GM19455 (cell line): ENCODE data around the gene TMEM79.

Source experiments
- ATAC-seq: cut with Tn5 transposase; IDR thresholded peaks from one replicate; pipeline ENCODE4 v1.9.1; 2021; ENCODE audit not compliant: unreplicated experiment

Gene TMEM79

DNA sequence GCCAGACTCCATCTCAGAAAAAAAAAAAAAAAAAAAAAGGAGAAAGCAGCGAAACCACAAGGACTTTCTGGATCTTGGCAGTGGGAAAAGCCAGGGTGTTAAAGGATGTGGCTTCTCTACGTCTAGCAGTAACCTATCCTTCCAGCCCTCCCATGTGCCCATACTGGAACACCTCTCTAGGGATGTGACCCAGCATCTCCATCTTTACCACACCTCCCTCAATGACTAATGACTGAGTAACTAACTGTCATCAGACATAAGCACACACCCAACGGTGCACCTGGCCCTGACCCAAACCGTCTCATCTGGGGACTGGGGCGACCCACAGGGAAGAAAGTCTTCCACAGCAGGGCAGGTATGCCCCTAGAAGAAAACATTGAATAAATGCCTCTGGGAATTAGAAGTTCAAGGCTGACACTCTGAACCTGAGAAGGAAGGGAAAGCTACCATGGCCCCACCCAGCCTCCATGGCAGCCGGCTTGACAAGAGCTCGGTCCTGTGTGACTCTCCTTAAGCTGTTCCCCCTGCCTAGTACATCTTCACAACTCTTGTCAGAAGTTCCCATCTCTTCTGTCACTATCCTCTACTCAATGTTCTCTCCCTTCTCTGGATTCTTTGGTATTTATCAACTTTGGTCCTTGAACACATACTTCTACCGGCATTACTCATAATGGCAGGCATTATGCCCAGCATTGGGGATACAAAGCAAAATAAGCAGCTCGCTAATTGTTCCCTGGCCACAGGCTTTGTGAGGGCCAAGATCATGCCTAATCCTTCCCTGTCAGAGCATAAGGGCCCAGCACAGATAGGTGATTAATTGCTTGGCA is 21.5 kb upstream of the TMEM79 start:
- no peak for ATAC-seq

DNA sequence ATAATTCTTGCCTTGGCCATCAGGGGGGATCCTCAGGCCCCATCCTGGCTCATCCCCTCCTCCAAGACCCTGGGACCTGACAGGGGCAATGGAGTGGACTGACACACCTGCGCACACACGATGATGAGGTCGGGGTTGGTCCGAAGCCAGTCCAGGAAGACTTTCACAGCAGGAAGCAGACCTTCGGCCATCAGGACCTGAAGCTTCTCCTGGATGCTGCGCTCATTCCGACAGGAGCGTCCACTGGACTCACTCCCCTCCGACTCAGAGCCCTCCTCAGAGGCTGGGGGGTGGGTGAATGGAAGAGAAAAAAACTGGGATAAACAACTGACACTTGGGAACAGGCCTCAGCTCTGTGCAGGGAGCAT is 20.9 kb upstream of the TMEM79 start:
- ATAC-seq: no peak

DNA sequence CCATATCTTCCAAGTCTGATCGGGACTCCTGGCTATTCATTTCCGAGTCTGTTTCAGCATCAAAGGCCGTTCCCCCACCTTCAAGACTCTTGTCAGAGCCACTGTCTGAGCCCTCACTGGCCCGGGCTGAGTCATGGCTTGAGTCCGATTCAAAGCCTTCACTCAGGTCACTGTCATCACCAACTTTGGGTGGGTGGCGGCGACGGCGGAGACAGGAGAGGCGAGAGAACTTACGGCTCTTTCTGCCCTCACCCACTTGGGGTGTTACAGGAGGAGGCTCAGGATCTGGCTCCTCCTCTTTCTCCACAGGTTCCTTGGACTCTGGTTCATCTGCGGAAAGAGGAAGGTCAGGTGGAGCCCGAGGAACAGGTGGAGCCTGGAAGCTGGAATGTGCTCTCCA is 18.1 kb upstream of the TMEM79 start:
- ATAC-seq: no peak

DNA sequence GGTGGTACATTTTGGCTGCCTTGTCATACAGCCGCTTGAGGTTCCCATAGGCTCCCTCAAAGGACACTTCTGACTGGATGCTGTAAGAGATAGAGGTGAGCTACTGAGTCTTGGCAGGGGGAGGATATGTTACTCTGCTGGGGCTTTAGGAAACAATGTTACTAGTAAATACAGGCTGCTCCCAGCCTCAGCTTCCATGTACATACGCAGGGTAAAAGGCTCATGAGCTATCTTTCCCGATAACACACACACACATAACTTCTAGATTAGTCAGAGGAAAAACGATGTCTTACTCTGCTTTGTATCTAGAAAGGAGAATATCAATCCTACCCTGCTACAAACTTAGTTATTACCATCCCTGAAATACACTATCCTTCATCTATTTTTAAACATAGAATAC is 15.8 kb upstream of the TMEM79 start:
- ATAC-seq: no peak

DNA sequence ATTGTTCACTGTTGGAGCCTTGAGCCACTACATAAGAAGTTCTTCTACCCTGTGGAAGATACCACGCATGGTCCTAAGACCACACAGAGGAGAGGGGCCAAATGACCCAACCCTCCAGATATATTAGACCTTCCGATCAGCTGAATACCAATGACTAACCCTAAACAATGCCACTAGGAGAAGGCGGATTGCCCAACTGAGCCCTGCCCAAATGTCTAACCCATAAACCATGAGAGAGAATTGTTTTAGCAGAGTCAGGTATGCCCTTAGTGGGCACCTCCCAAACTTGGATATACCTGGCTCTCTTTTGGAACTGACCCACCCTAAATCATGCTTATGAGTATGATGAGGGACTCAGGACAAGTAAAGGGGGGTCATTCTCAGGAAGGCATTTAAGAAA is 13.8 kb upstream of the TMEM79 start:
- no peak for ATAC-seq

DNA sequence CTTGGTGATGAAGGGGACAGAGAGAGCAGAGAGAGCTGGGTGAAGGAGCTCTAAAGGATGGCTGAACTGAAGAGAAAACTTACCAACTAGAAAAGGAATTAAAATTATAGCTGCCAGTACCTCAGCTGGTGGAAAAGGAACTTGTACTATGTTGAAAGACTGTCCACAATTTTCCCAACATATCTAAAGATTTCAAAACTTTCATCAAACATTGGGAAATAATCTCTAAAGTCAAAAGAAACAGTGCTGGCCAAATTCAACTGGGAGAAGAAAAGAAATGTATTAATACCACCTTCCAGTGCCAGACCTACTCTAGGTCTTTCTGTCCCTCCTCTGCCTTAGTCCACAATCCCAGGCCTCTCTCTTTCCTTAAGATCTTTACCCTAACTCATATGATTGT is 7.6 kb upstream of the TMEM79 start:
- no peak for ATAC-seq

DNA sequence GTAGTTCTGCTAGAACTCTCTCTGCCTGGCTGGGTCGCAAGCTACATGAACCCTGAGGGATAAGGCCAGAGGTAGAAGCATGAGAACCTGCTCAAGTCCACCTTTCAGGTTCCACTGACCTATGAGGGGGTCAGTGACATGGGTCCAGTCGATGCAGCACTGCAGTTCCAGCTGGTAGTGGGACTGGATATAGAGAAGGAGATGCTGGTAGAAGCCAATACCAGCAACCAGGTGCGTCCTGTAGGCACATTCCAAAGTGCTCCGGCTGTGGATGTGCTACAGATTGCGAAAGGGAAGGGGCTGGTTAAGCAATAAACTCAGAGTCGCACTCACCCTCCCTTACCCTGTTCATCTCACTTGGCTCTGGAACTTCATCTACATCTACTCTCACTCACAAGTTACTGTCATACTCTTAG is 7.2 kb upstream of the TMEM79 start:
- ATAC-seq: no peak

DNA sequence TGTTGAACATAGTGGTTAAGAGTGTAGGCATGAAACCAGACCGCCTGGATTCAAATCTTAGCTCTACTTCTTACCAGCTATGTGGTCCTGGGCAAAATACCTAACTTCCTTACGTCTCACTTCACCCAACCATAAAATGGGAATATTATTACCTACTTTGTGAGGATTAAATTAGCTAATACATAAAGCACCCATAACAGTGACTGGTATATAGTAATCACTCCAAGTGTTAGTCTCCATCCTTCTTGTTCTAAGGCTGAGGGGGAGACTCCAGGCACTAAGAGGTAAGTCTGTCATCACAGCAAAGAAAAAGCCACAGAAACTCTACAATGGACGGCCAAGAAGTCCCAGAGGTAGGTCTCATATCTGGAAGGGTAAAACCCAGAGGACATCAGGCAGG is 4.3 kb upstream of the TMEM79 start:
- ATAC-seq: no peak

DNA sequence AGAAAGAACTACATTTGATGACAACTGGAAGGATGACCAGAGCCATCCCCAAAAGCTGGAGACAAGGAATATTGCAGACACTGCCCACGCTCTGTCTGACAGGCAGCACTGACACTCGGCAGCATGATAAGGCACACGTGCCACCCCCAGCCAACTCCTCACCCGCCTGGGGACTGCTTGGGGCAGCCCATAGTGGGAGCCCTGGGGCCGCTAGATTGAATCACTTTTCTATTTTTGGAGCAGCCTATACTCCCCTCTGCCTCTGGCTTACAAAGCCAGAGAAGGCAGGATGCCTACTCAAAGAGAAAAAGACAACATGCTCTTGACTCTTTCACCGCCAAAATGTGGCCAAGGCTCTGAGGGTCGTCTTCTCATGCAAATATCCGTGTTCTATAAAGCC is 2.8 kb upstream of the TMEM79 start:
- ATAC-seq: no peak

DNA sequence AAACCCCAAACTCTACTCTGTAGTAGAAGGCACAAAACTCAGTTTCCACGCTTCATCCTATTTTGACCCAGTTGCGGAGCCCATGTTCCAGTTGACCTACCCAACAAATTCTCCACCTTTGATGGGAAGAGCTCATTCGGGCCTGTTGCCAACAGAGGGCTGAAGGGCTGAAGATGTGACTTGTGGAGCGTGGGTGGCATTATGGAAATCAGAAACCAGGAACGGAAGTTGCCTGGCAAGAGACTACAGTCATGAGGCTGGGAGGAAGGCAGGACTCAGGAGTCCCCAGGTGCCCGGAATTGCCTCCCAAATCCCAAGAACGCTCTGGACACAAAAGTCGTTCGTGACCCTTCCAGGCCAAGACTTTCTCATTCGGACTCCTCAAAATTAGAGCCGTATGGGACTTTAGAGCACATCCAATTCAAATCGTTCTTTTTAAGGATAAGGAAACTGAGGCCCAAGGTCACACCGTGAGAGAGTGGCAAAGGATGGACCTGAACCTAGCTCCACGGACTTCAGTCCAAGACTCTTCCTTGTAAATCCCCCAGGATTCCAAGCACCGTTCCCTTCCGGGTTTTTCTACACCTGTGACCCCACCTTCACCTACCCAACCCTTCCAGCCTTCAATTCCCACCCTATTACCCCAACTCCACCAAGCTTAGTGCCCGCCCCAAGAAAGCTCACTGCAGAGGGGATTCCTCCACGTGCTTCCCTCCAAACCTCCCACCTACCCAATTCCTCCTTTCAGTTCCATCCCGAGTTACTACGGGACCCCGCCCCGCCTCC is 2.2 kb upstream of the TMEM79 start:
- ATAC-seq: no peak

DNA sequence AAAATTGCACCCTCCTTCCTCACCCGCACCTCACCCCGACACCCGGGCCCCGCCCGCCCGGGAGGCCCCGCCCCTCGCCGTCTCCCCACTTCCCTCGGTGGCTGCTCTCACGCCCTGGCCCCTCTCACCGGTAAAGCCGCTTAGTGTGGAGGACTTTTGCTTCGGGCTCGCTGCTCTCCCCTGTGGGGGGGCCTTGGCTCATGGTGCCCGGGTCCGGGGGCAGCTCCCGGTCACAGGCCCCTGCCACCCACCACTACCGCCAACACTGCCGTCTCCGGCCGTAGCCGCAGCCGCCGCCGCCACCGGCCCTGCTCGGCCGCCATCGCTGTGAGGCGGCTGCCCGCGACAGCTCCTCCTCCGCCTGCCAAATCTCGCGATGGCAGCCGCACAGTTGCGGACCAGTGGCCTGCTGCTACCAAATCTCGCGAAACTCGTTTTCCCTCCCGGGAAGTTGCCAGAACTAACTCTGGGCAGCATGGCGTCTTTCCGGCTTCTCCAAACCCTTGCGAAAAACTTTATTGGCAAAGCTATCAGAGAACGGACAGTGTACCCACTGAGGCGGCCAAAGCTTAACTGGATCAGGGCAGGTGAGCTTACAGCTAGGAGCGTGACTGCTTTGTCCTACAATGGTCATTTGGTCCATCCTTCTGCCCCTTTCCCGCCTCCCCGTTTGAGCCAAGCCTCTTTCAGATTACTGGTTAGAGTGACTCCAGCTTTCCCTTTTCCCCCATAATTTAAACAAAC is 1.5 kb upstream of the TMEM79 start, which contains the start of gene SMG5:
Gene SMG5, minus strand, starts transcription at position 347 of the 744 bp plus-strand sequence. Its CDS starts 145 bp downstream, at position 202.
- peak; percentile 79 for ATAC-seq

DNA sequence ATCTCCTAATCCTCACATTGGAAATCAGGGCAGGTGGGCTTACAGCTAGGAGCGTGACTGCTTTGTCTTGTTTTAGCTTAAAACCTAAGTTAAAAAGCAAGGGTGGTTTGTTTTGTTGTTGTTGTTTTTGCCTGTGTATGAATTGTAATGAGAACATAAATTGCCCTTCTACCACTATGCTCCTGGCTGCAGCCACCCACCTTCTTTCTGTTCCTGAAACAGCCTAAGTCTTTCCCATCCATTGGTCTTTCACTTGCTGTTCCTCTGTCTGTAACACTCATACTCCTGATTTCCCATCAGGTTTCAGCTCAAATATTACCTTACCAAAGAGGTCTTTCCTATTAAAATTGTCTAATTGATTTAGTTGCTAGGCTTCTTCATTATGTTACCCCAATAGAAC is 604 bp upstream of the TMEM79 start:
- ATAC-seq: no peak

DNA sequence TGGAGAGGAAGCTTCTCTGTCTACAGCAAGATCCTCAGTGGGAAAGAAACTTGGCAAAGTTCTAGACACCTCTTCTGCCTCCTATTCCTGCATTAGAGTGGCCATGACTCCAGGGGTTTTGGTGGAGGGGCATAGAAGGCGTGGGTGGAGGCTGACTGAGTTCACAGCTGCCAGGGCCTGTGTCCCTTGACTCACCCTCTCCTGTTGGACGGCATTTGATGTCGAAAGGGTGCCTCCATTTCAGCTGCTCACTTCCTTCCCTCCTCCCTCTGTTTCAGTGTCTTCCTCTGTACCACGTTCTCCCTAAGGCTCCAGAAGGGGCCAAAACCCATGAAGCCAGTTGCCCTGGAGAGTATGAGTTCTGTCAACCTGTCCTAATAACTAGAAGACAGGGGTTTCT is 632 bp downstream of the TMEM79 start:
- no peak for ATAC-seq

DNA sequence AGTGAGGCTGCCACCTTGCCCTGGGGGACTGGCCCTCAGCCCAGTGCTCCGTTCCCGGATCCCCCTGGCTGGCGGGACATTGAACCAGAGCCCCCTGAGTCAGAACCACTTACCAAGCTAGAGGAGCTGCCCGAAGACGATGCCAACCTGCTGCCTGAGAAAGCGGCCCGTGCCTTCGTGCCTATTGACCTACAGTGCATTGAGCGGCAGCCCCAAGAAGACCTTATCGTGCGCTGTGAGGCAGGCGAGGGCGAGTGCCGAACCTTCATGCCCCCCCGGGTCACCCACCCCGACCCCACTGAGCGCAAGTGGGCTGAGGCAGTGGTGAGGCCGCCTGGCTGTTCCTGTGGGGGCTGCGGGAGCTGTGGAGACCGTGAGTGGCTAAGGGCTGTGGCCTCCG is 1.3 kb downstream of the TMEM79 start:
- no peak for ATAC-seq

DNA sequence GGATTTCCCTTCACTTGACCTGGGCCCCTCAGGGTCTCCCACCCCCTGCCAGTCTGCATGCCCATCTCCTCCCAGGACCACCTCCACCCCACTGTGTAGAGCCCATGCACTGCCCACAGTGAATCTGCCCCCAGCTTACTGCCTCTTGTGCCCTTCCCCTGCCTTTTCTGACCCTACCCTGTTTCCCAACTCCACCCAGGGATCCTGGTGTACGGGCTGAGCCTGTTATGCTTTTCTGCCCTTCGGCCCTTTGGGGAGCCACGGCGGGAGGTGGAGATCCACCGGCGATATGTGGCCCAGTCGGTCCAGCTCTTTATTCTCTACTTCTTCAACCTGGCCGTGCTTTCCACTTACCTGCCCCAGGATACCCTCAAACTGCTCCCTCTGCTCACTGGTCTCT is 1.9 kb downstream of the TMEM79 start:
- no peak for ATAC-seq

DNA sequence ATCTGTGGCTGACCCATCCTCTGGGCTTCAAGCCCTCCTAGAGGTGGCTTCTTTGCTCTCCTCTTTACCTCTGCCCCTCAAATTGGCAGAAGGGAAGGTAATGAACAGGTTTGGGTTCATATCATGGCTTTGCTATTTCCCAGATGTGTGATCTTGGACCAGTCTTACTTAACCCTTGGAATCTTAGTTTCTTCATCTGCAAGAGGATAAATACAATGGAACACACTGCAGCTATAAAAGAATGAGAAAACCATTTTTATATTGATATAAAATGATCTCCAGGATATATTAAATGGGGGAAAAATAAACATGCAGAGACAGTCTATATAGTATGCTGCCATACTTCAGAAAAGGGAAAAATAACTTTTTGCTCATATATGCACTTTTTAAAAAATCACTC is 5.7 kb downstream of the TMEM79 start:
- no peak for ATAC-seq

DNA sequence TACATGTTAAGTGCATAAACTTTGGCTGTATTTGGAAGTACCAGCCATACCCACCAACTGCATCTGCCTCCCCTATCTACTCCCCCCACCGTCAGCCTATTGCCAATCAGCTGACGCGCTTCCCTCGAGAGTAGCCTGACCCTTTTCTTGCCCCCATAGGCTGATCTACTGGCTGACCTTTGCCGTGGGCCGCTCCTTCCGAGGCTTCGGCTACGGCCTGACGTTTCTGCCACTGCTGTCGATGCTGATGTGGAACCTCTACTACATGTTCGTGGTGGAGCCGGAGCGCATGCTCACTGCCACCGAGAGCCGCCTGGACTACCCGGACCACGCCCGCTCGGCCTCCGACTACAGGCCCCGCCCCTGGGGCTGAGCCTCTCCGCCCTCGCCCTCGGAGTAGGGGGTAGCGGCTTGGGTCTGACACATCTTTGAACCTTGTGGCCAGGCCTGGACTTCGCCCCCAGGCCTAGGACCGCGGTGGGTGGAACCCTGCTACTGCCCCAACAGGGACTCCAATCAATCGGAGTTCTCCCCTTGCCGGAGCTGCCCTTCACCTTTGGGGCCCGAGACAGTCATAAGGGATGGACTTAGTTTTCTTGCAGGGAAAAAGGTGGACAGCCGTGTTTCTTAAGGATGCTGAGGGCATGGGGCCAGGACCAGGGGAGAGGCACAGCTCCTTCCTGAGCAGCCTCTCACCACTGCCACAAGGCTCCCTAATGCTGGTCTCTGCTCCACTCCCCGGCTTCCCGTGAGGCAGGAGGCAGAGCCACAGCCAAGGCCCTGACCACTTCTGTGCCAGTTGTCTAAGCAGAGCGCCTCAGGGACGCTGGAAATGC is 7.3 kb downstream of the TMEM79 start:
- no peak for ATAC-seq

DNA sequence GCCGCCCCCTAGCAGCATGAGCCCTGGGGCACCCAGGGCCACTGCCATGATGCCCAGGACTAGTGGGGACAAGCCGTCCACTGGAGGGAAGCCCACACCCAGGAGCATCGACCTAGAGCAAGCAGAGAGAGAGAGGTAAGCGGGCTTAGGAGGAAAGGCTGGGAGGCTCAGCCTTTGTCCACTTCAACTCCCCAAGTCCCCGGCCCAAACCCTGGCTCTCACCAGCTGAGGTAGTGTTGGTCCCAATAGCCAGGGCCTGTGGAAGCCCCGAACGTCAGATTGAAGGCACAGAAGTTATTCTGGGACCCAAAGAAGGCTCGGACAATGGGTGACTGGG is 8.9 kb downstream of the TMEM79 start:
- ATAC-seq: no peak

DNA sequence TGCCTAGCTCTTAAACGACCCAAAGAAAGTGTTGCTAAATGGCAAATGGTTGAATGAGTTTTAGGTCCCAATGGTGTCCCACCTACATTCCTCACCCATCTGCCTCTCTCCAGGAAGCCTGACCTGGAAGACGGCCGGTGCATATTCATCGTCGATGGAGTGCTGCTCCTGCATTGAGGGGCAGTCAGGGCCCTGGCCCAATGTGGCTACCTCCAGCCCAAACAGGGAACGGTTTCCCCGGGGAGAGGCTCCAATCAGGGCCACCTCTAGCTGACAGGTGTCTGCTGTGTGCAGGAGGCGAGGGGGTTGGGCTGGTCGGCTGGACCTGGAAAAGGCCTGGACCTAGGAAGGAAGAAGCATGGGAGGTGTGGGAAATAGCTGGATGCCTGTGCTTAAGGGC is 9.8 kb downstream of the TMEM79 start:
- ATAC-seq: no peak

DNA sequence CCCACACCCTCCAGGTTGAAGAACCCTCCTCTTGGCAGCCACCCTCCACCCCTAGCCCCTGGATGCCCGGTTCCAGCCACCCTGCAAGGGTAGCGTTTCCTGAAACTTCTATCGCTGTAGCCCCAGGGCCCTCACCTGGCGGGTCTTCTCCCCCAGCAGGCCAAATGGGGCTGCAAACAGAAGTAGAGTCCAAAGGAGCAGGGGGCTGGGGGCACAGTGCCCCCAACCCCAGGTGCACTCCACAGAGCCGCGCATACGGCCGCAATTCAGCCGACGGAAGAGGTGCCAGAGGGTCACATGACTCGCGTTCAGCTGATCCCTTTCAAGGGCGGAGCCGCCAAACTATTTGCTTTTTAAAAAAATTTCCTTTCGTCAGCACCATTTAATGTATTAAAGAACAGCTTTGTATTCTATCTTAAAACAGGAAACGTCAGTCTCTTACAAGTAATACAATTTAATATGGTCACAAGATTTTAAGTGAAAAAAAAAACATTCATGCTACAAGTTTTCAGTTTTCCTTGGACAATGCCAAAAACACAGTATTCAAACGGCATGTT is 11.3 kb downstream of the TMEM79 start, which contains the start of gene GLMP:
Gene GLMP, minus strand, starts transcription at position 289 of the 557 bp plus-strand sequence. Its CDS starts 34 bp downstream, at position 255.
- no peak for ATAC-seq
